Ovary (tissue), 9 donors: ENCODE results near the gene PAQR7. TPM values are rescaled to one million over a fixed set of nuclear protein-coding genes. Genes with fewer than 3 reads are reported as not detected.

ENCODE experiments used
- DNase-seq, 5 donors: peaks; one replicate each; pipeline ENCODE4 v3.0.0-alpha.2; 2019 to 2020
- H3K27ac ChIP-seq, 2 donors: fragments of 200-600 bp; one replicate each; pipeline versions ENCODE4 v1.5.1 to v1.8.0; 2019 to 2022
- H3K27me3 ChIP-seq: fragments of 200-600 bp; one replicate; pipeline ENCODE4 v1.8.0; 2022
- H3K36me3 ChIP-seq: fragments of 200-600 bp; sonication (generic); one replicate; pipeline ENCODE4 v1.5.1; 2019
- H3K4me1 ChIP-seq: one replicate; pipeline ENCODE4 v1.8.1; 2013; ENCODE audit warnings: mild to moderate bottlenecking, moderate library complexity; ENCODE audit not compliant: insufficient read depth
- H3K4me3 ChIP-seq: fragments of 200-600 bp; sonication (generic); one replicate; pipeline ENCODE4 v1.5.1; 2017
- H3K9me3 ChIP-seq, 2 donors: fragments of 200-600 bp in 1 of 2; sonication (generic) in 1 of 2; one replicate each; pipeline versions ENCODE4 v1.5.1 to v1.8.1; 2013 to 2019; ENCODE audit warnings: mild to moderate bottlenecking in 1 of 2, moderate library complexity in 1 of 2
- CTCF ChIP-seq, 3 donors: fragments of 450-650 bp in 2 of 3; fragments of 200-600 bp in 1 of 3; IDR thresholded peaks; one replicate each; pipeline versions ENCODE4 v1.5.1 to v1.8.0; 2016 to 2022; ENCODE audit warnings: antibody characterized with exemption in 3 of 3, mild to moderate bottlenecking in 1 of 3
- EP300 ChIP-seq: sonication (generic); formaldehyde crosslinking; IDR thresholded peaks from one replicate; pipeline ENCODE4 v1.6.1; 2017; ENCODE audit warnings: antibody characterized with exemption
- POLR2A ChIP-seq: fragments of 450-650 bp; IDR thresholded peaks from one replicate; pipeline ENCODE4 v1.6.1; 2017; ENCODE audit warnings: antibody characterized with exemption, mild to moderate bottlenecking, moderate library complexity
- WGBS, 3 donors: extraction: QIAGEN DNeasy Blood & Tissue Kit in 1 of 3; methylation state at CpG; one replicate each; pipeline versions ENCODE4 v1.1.5 to v1.1.7; 2013 to 2017; 5-methylcytosine and 5-hydroxymethylcytosine counted together
- intact Hi-C, 4 donors: fragments of 100-400 bp; cut with DNase I; formaldehyde crosslinking; loops; one replicate each; pipeline versions ENCODE4 v1.11.0 to v1.15.1; 2022 to 2023
- polyA plus RNA-seq, 2 donors: library from polyadenylated mRNA; stranded (reverse); fragments of 200-250 nt in 1 of 2; fragments of 350-450 nt in 1 of 2; fragmentation: Illumina TruSeq in 1 of 2; extraction: RNeasy Lipid Tissue Mini Kit (QIAGEN cat#74804) in 1 of 2; gene quantifications; one replicate each; pipeline ENCODE4 v1.2.3, GENCODE V29; 2013 to 2014
- total RNA-seq, 7 donors: library from RNA; depleted of rRNA in 2 of 7; stranded (reverse); fragments of >200 nt in 2 of 7; fragmentation: NEBNext Ultra II Directional in 3 of 7; extraction: Animal tissue kit (Norgen Biotek cat#: 25700) in 3 of 7; gene quantifications; one replicate each; pipeline versions ENCODE4 v1.1.0 to v1.2.4, GENCODE V29; 2016 to 2023
- donor health status: DM: no; HTN: no; CAD: no; lungs with moderate emphysema.
- donor health status: DM: no; HTN: no; CAD: no.
- donor health status: Bipolar disorder and iron deficiency.
- donor health status: DM: yes; HTN: yes; CAD: no.
- donor health status: DM: no; HTN: no; CAD: no.
- donor health status: DM: yes; HTN: yes; CAD: no.

PAQR7 gene
- total and polyA plus RNA-seq, 9 donors: 8.6 to 98.1 (median 57.7) TPM

- Histone ChIP-seq H3K4me1 (peaks cover 3% of the 10 kb centered on the region), H3K9me3 (no peaks in the 10 kb centered on the region), H3K36me3 (no peaks in the 10 kb centered on the region), H3K27me3 (no peaks in the 10 kb centered on the region), H3K27ac (no peak overlapping the region), H3K4me3 (no peak overlapping the region)
- no peak for TF ChIP-seq CTCF (IDR thresholded peaks at IDR 0.05)
- no peak for TF ChIP-seq POLR2A
- no peak for TF ChIP-seq EP300
- intact Hi-C loops: no loop called here
- no peak for DNase-seq
- WGBS, 3 donors: 74 to 88% (median 79%) methylated on average over 25 of the region's 25 CpGs
Observed at GRCh38 chr1:25863486-25864262, 11.8 kb downstream of the PAQR7 start.

- no peak for DNase-seq
- intact Hi-C loops: no loop called here
- H3K4me1 ChIP-seq: peaks cover 3% of the 10 kb centered on the region
- TF ChIP-seq POLR2A: no peak
- TF ChIP-seq EP300: no peak
- TF ChIP-seq CTCF (IDR thresholded peaks at IDR 0.05): no peak
- no peaks in the 10 kb centered on the region for H3K36me3 ChIP-seq
- no peak overlapping the region for H3K27ac ChIP-seq
- no peaks in the 10 kb centered on the region for H3K27me3 ChIP-seq
- WGBS, 3 donors: 86 to 93% (median 90%) methylated on average over 20 of the region's 20 CpGs
- no peaks in the 10 kb centered on the region for H3K9me3 ChIP-seq
- H3K4me3 ChIP-seq: no peak overlapping the region
Observed at GRCh38 chr1:25862785-25863485, 12.6 kb downstream of the PAQR7 start.

- intact Hi-C loops: no loop called here
- Histone ChIP-seq H3K27ac (no peak overlapping the region), H3K27me3 (no peaks in the 10 kb centered on the region), H3K4me3 (no peak overlapping the region), H3K36me3 (no peaks in the 10 kb centered on the region), H3K9me3 (no peaks in the 10 kb centered on the region), H3K4me1 (peaks cover 3% of the 10 kb centered on the region)
- TF ChIP-seq CTCF (IDR thresholded peaks at IDR 0.05) (no peak), POLR2A (no peak), EP300 (no peak)
- WGBS, 3 donors: 68 to 76% (median 74%) methylated on average over 16 of the region's 16 CpGs
- no peak for DNase-seq
Observed at GRCh38 chr1:25861316-25862286, 13.9 kb downstream of the PAQR7 start.
